Choroid plexus epithelial cell (primary cell): ENCODE results near the gene SEPTIN5.

Source experiments
- DNase-seq: peaks from one replicate; pipeline ENCODE4 v3.0.0-alpha.2; 2010; ENCODE audit warnings: low read depth
- H3K4me3 ChIP-seq: 2 replicates; pipeline ENCODE4 v1.5.1; 2011; ENCODE audit warnings: low read depth, mild to moderate bottlenecking, control low read depth, low read length, moderate library complexity
- TF ChIP-seq, protein P1 (sequence below): conservative IDR thresholded peaks from 2 replicates; pipeline ENCODE4 v1.5.1; 2011; ENCODE audit warnings: low read depth, mild to moderate bottlenecking, control low read depth, inconsistent platforms, low read length, moderate library complexity

The SEPTIN5 gene

DNA sequence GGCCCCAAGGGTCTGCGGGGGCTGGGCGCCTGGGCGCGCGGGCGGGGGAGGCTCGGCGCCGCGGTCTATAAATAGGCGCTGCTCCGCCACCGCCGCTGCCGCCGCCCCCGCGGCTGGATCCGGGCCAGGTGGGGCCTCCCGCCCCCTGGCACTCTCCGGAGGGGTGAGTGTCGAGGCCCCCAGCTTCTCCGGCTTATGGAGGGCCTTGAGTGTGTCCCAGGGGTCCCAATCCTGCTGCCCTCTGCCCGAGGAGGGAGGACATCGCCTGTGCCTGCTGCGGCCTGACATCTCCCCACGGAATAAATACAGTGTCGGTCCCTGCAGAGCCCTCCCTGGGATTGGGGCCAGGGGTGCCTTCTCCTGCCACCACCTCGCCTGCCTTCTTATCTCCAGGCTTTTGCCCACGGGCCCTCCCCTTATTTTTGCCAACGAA lies 4.8 kb downstream of the SEPTIN5 start:
- TF ChIP-seq, protein P1, sequence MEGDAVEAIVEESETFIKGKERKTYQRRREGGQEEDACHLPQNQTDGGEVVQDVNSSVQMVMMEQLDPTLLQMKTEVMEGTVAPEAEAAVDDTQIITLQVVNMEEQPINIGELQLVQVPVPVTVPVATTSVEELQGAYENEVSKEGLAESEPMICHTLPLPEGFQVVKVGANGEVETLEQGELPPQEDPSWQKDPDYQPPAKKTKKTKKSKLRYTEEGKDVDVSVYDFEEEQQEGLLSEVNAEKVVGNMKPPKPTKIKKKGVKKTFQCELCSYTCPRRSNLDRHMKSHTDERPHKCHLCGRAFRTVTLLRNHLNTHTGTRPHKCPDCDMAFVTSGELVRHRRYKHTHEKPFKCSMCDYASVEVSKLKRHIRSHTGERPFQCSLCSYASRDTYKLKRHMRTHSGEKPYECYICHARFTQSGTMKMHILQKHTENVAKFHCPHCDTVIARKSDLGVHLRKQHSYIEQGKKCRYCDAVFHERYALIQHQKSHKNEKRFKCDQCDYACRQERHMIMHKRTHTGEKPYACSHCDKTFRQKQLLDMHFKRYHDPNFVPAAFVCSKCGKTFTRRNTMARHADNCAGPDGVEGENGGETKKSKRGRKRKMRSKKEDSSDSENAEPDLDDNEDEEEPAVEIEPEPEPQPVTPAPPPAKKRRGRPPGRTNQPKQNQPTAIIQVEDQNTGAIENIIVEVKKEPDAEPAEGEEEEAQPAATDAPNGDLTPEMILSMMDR = no peak
- no peak for DNase-seq
- peak overlapping the region; percentile 63 for H3K4me3 ChIP-seq

DNA sequence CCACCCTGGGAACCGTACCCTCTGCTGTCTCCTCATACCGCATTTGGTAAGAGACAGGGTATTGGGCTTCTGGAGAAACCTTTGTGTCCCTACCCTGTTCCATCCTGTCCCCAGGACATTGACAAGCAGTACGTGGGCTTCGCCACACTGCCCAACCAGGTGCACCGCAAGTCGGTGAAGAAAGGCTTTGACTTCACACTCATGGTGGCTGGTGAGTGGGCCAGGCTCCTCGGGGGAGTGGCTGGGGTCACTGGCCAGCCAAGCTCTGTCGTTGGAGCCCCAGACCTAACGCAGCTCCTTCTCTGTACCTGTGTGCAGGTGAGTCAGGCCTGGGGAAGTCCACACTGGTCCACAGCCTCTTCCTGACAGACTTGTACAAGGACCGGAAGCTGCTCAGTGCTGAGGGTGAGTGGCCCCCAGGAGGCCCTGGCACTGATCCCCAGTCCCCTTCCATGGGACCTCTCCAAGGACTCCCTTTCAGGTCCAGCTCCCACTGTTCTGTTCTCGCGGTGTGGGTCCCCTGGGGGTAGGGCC lies 5.3 kb downstream of the SEPTIN5 start:
- no peak overlapping the region for H3K4me3 ChIP-seq
- TF ChIP-seq, protein P1 = no peak
- no peak for DNase-seq

DNA sequence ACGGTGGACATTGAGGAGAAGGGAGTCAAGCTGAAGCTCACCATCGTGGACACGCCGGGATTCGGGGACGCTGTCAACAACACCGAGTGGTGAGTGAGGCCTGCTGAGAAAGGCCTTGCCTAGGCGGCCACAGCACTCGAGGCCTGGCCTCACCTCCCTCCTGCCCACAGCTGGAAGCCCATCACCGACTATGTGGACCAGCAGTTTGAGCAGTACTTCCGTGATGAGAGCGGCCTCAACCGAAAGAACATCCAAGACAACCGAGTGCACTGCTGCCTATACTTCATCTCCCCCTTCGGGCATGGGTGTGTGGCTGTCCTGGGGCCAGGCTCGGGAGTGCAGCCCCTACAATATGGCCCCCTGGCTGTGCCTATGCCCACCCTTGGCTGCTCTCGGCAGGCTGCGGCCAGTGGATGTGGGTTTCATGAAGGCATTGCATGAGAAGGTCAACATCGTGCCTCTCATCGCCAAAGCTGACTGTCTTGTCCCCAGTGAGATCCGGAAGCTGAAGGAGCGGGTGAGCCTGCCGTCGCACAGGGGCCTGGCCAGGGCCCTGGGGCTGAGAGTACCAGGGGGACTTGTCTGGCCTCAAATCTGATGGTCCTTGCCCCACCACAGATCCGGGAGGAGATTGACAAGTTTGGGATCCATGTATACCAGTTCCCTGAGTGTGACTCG lies 6.0 kb downstream of the SEPTIN5 start:
- TF ChIP-seq, protein P1 = no peak
- no peak for DNase-seq
- no peak overlapping the region for H3K4me3 ChIP-seq

DNA sequence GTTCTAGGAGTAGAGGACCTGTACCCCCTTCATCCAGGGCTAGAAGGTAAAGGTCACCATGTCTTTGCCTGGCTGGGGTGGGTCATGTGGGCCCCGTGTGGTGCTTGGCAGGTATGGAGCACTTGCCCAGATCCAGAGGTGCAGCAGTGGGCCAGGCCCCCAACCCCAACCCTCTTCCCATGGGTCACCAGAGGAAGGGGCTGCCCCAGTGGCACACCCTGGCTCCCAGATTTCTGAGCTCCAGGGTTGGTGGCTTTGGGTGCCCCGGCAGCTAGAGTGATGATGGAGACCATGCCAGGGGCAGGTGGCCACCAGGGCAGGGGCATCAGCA lies 6.7 kb downstream of the SEPTIN5 start:
- H3K4me3 ChIP-seq = no peak overlapping the region
- no peak for DNase-seq
- TF ChIP-seq, protein P1 = no peak

DNA sequence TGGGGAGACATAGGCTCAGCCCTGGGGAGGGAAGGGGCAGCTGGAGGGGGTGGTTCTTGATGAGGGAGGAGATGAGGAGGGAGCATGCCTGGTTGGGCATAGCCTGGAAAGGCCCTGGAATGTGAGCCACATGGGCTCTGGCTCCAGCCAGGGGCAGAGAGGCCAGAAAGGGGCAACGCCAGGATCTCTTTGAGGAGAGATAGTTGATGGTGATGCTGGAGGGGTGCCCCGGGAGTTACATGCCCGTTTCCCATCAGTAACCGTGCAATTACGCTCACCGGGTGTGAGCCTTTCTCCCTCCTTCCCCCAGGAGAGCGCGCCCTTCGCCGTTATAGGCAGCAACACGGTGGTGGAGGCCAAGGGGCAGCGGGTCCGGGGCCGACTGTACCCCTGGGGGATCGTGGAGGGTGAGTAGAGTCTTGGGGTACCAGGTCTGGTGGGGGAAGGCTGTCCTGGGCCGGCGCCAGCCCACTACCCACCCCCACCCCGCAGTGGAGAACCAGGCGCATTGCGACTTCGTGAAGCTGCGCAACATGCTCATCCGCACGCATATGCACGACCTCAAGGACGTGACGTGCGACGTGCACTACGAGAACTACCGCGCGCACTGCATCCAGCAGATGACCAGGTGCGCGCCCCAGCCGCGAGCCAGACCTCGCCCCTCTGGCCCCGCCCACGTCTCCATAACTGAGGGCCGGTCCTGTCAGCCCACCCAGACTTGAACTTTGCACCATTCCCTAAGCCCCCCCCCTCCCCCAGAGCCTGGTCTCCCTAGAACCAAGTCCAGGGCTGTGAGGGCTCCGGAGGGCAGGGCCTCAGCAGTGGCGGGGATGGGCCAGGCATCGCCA lies 7.3 kb downstream of the SEPTIN5 start:
- H3K4me3 ChIP-seq = no peak overlapping the region
- no peak for DNase-seq
- TF ChIP-seq, protein P1 = no peak

DNA sequence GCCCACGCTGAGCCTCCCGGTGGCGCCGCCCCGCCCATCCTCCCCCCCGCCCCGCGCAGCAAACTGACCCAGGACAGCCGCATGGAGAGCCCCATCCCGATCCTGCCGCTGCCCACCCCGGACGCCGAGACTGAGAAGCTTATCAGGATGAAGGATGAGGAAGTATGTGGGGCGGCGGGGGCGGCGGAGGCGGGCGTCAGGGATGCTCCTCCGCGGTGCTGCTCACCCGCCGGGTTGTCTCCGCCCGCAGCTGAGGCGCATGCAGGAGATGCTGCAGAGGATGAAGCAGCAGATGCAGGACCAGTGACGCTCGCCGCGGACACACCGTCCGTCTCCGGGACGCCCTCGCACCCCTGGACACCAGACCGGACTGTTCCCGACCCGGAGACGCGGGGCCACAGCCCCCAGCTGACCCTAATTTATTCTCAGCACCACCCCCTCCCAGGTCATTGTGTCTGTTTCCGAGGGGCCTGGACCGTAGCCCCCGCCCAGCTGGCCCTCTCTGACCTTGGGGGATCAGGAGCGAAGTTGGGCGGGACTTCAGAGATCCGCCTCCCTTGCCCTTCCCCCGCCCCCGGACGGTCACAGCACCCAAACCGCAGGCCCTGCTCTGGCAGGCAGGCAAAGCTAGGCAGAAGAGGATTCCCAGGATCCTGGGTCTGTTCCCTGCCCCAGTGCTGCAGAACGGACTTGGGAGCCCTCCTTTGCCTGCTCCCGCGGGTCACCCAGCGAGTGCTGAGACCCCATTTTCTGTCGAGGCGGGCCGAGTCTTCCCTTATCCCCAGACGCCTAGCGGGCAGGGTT lies 8.1 kb downstream of the SEPTIN5 start:
- no peak overlapping the region for H3K4me3 ChIP-seq
- no peak for DNase-seq
- TF ChIP-seq, protein P1 = no peak
